ENCODE data around the gene TXNDC5.

Gene TXNDC5

DNA sequence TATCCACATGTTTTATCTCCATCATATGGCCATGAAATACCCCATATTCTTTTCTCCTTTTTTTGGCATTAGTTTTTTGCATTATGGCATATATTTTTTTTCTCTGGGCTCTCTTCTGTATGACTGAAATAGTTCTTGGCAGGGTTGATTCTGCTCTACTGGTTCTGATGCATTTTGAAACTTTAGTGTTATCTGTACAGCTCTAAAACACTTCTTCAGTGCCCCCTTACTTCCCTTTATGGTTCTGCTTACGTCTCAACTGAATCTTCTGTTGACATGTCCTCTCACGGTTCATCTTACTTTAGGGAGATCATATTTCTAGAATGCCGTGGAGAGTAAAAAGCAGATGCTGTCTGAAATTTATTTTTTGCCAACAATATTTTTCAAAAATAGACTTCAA, 23.2 kb upstream of the TXNDC5 start:
- Histone ChIP-seq H3K36me3 (ENCODE audit: control insufficient read depth, insufficient read depth, low read length) (no peaks in the 10 kb centered on the region), H3K27ac (ENCODE audit: low read depth, low read length) (no peak overlapping the region), H3K9me3 (ENCODE audit: control insufficient read depth, insufficient read depth, low read length) (no peaks in the 10 kb centered on the region), H3K4me3 (ENCODE audit: low read depth, low read length) (no peak overlapping the region), H3K27me3 (ENCODE audit: control insufficient read depth, insufficient read depth, low read length) (no peaks in the 10 kb centered on the region), H3K9ac (ENCODE audit: low read depth, low read length) (no peak overlapping the region), H3K4me1 (ENCODE audit: control insufficient read depth, insufficient read depth, low read length) (no peaks in the 10 kb centered on the region)

DNA sequence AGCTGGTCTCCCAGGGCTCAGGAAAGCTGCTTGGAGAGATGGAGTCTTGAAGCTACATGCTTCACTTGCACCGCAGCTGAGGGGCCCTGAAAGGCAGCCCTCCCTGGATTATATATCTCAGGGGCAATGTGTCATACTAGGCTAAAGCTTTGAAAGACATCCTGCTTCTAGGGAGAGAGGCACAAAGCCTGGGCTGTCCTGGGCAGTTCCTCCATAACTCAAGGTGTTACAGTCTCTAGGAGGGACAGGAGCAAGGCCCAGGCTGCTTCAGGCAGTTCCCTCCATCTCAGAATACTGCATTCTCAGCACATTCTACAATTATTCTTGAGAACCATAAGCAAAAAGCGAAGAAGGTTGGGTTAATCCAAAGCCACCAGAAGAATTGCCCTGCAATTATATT, 22.0 kb upstream of the TXNDC5 start:
- H3K9me3 ChIP-seq (ENCODE audit: control insufficient read depth, insufficient read depth, low read length): no peaks in the 10 kb centered on the region
- no peaks in the 10 kb centered on the region for H3K27me3 ChIP-seq (ENCODE audit: control insufficient read depth, insufficient read depth, low read length)
- no peaks in the 10 kb centered on the region for H3K4me1 ChIP-seq (ENCODE audit: control insufficient read depth, insufficient read depth, low read length)
- no peak overlapping the region for H3K4me3 ChIP-seq (ENCODE audit: low read depth, low read length)
- no peak overlapping the region for H3K9ac ChIP-seq (ENCODE audit: low read depth, low read length)
- H3K36me3 ChIP-seq (ENCODE audit: control insufficient read depth, insufficient read depth, low read length): no peaks in the 10 kb centered on the region
- no peak overlapping the region for H3K27ac ChIP-seq (ENCODE audit: low read depth, low read length)

DNA sequence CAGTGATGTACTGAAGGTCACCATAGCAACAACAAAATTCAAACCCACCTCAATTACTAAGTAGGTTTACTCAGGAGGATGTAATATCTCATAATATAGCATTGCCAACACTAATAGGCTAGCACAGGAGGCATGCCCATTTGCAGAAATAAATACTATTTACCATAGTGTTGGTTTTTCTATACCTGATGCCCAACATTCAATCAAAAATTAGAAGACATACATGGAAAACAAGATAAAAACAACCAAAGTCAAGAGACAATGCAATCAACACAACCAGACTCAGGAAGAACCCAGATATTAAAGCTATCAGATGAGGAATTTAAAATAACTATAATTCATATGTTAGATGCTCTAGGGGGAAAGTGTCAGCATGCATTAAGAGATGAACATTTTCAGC, 14.3 kb upstream of the TXNDC5 start:
- H3K27me3 ChIP-seq (ENCODE audit: control insufficient read depth, insufficient read depth, low read length): no peaks in the 10 kb centered on the region

DNA sequence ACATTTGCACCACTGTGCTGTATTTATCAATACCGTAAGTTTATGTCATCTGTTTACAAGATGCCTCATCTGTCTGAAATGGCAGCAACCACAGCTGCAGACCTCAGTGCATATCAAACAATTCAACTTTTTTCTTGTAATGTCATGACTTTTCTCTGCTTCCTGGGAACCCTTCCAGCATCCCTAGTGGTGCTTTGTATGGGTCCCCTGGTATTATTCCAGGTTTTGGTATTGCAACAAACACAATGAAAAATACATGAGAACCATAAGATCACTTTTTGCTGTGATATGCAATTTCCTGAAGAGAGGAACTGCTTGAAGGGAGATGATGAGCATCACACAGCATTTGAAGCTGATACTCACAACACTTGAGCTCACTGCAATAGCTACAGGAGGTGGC, 12.0 kb upstream of the TXNDC5 start:
- Histone ChIP-seq H3K4me3 (ENCODE audit: low read depth, low read length) (no peak overlapping the region), H3K9ac (ENCODE audit: low read depth, low read length) (no peak overlapping the region), H3K27me3 (ENCODE audit: control insufficient read depth, insufficient read depth, low read length) (no peaks in the 10 kb centered on the region), H3K4me1 (ENCODE audit: control insufficient read depth, insufficient read depth, low read length) (no peaks in the 10 kb centered on the region), H3K9me3 (ENCODE audit: control insufficient read depth, insufficient read depth, low read length) (peaks cover 19% of the 10 kb centered on the region), H3K36me3 (ENCODE audit: control insufficient read depth, insufficient read depth, low read length) (no peaks in the 10 kb centered on the region), H3K27ac (ENCODE audit: low read depth, low read length) (no peak overlapping the region)

More for the DNA sequence above, 14.3 kb upstream of the TXNDC5 start:
- H3K4me1 ChIP-seq (ENCODE audit: control insufficient read depth, insufficient read depth, low read length): no peaks in the 10 kb centered on the region
- H3K27ac ChIP-seq (ENCODE audit: low read depth, low read length): no peak overlapping the region
- no peak overlapping the region for H3K4me3 ChIP-seq (ENCODE audit: low read depth, low read length)
- no peaks in the 10 kb centered on the region for H3K36me3 ChIP-seq (ENCODE audit: control insufficient read depth, insufficient read depth, low read length)
- H3K9me3 ChIP-seq (ENCODE audit: control insufficient read depth, insufficient read depth, low read length): peaks cover 19% of the 10 kb centered on the region
- H3K9ac ChIP-seq (ENCODE audit: low read depth, low read length): no peak overlapping the region

DNA sequence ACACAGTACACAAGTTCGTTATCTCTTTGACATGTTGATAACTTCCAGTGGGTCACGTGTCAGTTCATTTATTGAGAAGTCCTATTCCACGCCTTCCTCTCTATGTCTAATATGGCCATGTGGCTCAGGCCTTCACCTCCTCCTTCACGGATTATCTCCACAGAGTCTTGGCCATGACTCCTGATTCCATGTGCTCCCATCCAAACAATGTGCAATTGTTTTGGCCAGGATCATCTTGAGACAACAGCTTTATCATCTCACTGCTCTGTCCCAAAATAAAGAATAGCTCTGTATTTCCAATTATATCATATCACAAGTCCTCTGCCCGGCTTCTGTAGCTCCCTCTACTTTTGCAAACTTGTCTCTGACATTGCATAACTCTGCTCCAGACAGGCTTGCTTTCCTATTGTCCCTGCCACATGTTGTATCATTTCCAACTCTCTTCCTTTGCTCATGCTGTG, 11.1 kb upstream of the TXNDC5 start:
- H3K27me3 ChIP-seq (ENCODE audit: control insufficient read depth, insufficient read depth, low read length): no peaks in the 10 kb centered on the region
- H3K36me3 ChIP-seq (ENCODE audit: control insufficient read depth, insufficient read depth, low read length): no peaks in the 10 kb centered on the region

DNA sequence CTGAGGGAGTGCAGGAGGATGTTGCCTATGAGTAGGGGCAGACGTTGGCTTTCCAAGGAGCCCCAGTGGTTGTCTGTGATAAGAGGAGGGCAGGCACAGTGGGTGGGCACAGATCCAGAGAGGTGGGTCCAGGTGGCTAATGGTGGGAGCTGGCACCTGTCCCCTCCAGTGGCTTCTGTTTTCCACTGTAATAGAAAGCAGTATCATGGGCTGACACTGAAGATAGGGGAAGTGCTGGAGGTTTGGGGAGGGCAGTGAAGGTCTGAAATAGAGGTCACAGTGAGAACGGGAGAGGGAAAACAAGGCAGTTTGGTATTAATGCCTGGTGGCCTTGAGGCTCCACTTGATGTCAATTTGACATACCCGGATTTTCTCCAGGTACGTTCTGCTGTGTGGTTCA, 10.5 kb upstream of the TXNDC5 start:
- no peaks in the 10 kb centered on the region for H3K36me3 ChIP-seq (ENCODE audit: control insufficient read depth, insufficient read depth, low read length)
- H3K27me3 ChIP-seq (ENCODE audit: control insufficient read depth, insufficient read depth, low read length): no peaks in the 10 kb centered on the region
- H3K9ac ChIP-seq (ENCODE audit: low read depth, low read length): no peak overlapping the region
- H3K27ac ChIP-seq (ENCODE audit: low read depth, low read length): no peak overlapping the region
- H3K9me3 ChIP-seq (ENCODE audit: control insufficient read depth, insufficient read depth, low read length): peaks cover 18% of the 10 kb centered on the region
- no peaks in the 10 kb centered on the region for H3K4me1 ChIP-seq (ENCODE audit: control insufficient read depth, insufficient read depth, low read length)
- H3K4me3 ChIP-seq (ENCODE audit: low read depth, low read length): no peak overlapping the region

More for the DNA sequence above, 11.1 kb upstream of the TXNDC5 start:
- Histone ChIP-seq H3K9ac (ENCODE audit: low read depth, low read length) (no peak overlapping the region), H3K9me3 (ENCODE audit: control insufficient read depth, insufficient read depth, low read length) (peaks cover 19% of the 10 kb centered on the region), H3K4me3 (ENCODE audit: low read depth, low read length) (no peak overlapping the region), H3K27ac (ENCODE audit: low read depth, low read length) (no peak overlapping the region), H3K4me1 (ENCODE audit: control insufficient read depth, insufficient read depth, low read length) (no peaks in the 10 kb centered on the region)

DNA sequence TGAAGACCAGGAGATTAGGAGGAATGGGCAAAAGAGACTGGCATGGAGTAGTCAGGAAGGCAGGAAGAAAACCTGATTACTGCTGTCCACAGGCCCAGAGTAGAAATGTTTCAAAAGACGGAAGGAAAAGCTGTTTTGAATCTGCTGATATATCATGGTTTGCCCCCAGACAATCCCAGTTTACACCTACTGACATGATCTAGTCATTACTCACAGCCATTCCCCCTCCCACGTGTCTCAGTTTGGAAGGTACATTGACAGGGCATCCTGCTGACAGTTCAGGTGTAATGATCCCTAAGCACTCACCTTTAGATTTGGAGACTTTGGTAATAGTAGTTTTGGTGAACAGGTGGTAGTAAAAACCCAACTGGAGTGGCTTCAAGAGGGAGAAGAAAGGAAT, 9.8 kb upstream of the TXNDC5 start:
- no peaks in the 10 kb centered on the region for H3K4me1 ChIP-seq (ENCODE audit: control insufficient read depth, insufficient read depth, low read length)
- no peak overlapping the region for H3K27ac ChIP-seq (ENCODE audit: low read depth, low read length)
- H3K9ac ChIP-seq (ENCODE audit: low read depth, low read length): no peak overlapping the region
- H3K27me3 ChIP-seq (ENCODE audit: control insufficient read depth, insufficient read depth, low read length): no peaks in the 10 kb centered on the region
- H3K9me3 ChIP-seq (ENCODE audit: control insufficient read depth, insufficient read depth, low read length): peaks cover 12% of the 10 kb centered on the region
- no peaks in the 10 kb centered on the region for H3K36me3 ChIP-seq (ENCODE audit: control insufficient read depth, insufficient read depth, low read length)
- no peak overlapping the region for H3K4me3 ChIP-seq (ENCODE audit: low read depth, low read length)

DNA sequence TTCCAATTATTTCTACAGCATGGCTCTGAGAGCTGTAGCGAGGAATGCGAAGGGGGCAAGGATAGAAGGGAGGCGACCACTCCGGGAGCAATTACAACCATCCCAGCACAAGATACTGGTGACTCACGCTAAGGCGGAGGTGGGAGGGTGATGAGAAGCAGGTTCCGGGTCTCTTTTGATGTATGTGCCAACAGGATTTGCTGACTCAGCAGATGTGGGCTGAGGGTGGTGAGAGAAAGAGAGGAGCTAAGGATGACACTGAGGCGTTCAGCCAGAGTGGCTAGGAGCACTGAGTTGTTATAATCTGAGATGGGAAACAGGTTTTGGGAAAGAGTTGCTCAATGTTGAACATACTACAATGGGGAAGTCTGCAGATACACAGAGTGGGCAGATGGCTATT, 9.3 kb upstream of the TXNDC5 start:
- H3K27me3 ChIP-seq (ENCODE audit: control insufficient read depth, insufficient read depth, low read length): no peaks in the 10 kb centered on the region
- H3K4me1 ChIP-seq (ENCODE audit: control insufficient read depth, insufficient read depth, low read length): no peaks in the 10 kb centered on the region
- no peak overlapping the region for H3K4me3 ChIP-seq (ENCODE audit: low read depth, low read length)
- no peaks in the 10 kb centered on the region for H3K36me3 ChIP-seq (ENCODE audit: control insufficient read depth, insufficient read depth, low read length)
- H3K9me3 ChIP-seq (ENCODE audit: control insufficient read depth, insufficient read depth, low read length): peaks cover 7% of the 10 kb centered on the region
- H3K9ac ChIP-seq (ENCODE audit: low read depth, low read length): no peak overlapping the region
- H3K27ac ChIP-seq (ENCODE audit: low read depth, low read length): no peak overlapping the region

DNA sequence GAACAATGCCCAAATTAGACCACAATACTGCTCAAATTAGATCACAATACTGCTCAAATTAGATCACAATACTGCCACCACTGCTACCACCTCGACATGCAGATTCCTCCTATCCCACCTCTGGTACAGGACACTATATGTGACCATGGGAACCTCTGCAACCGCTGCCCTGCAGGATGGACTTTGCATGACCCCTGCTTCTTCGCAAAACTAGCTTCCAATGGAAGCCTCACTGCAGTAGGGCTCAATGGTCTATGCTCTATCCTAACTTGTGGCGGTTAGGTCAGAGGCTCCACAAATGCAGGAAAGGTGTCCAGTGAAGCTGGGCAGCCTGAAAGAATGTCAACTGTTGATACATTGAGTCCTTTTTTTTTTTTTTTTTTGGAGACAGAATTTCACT, 7.8 kb upstream of the TXNDC5 start:
- Histone ChIP-seq H3K27ac (ENCODE audit: low read depth, low read length) (no peak overlapping the region), H3K9ac (ENCODE audit: low read depth, low read length) (no peak overlapping the region), H3K9me3 (ENCODE audit: control insufficient read depth, insufficient read depth, low read length) (no peaks in the 10 kb centered on the region), H3K36me3 (ENCODE audit: control insufficient read depth, insufficient read depth, low read length) (no peaks in the 10 kb centered on the region), H3K4me1 (ENCODE audit: control insufficient read depth, insufficient read depth, low read length) (no peaks in the 10 kb centered on the region), H3K4me3 (ENCODE audit: low read depth, low read length) (no peak overlapping the region), H3K27me3 (ENCODE audit: control insufficient read depth, insufficient read depth, low read length) (no peaks in the 10 kb centered on the region)

DNA sequence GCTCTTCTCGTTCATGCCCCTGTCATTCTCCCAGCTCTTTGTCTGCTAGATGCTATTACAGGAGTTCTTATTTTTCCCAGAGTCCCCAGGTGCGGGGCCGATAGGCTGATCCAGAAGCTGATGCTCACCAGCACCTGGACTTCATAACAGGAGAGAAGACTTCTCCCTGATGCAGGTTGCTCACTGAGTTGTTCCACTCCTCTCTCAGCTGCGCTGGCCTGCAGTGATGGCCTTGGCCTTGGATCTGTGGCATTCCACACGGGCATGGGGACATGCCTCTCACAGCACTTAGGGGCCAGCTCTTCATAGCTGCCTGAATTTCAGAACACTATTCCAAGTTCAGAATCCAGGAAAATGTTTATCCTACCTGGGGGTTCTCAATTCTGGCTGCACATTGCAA, 7.1 kb upstream of the TXNDC5 start:
- Histone ChIP-seq H3K27ac (ENCODE audit: low read depth, low read length) (no peak overlapping the region), H3K9ac (ENCODE audit: low read depth, low read length) (no peak overlapping the region), H3K4me1 (ENCODE audit: control insufficient read depth, insufficient read depth, low read length) (no peaks in the 10 kb centered on the region), H3K4me3 (ENCODE audit: low read depth, low read length) (no peak overlapping the region), H3K36me3 (ENCODE audit: control insufficient read depth, insufficient read depth, low read length) (no peaks in the 10 kb centered on the region), H3K27me3 (ENCODE audit: control insufficient read depth, insufficient read depth, low read length) (peaks cover 4% of the 10 kb centered on the region), H3K9me3 (ENCODE audit: control insufficient read depth, insufficient read depth, low read length) (no peaks in the 10 kb centered on the region)

DNA sequence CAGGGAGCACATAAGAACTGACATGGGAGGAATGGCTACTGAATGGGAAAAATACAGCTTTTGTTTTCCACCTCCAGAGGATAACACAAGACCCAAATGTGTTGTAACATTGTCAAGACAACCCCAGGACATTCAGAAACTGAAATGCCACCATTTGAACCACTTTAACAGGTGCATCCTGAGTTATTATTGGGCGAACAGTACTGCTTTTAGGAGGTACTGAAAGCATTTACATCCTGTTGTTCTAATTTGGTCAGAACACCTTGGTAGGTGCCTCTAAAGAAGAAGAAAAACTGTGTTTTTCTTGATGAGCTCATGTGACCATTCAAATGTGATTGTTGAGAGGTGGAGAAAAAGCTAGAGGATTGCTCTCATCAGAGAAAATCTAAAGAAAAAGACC, 6.4 kb upstream of the TXNDC5 start:
- H3K27me3 ChIP-seq (ENCODE audit: control insufficient read depth, insufficient read depth, low read length): peaks cover 12% of the 10 kb centered on the region
- H3K36me3 ChIP-seq (ENCODE audit: control insufficient read depth, insufficient read depth, low read length): no peaks in the 10 kb centered on the region
- H3K9me3 ChIP-seq (ENCODE audit: control insufficient read depth, insufficient read depth, low read length): no peaks in the 10 kb centered on the region
- H3K27ac ChIP-seq (ENCODE audit: low read depth, low read length): no peak overlapping the region
- H3K4me1 ChIP-seq (ENCODE audit: control insufficient read depth, insufficient read depth, low read length): no peaks in the 10 kb centered on the region
- H3K4me3 ChIP-seq (ENCODE audit: low read depth, low read length): no peak overlapping the region
- no peak overlapping the region for H3K9ac ChIP-seq (ENCODE audit: low read depth, low read length)
